Stimulated activated naive CD8-positive, alpha-beta T cell treated with anti-CD3 and anti-CD28 coated beads, Interleukin-15, Interleukin-2, amounts not matched to agents 100 ng/mL and 50 ng/mL, for 24 hours (primary cell): Measurements from ENCODE around the gene BACE2.
"Not testable (repeated sequence)": the region's sequence is repeated elsewhere in the genome, so short reads cannot be mapped to it uniquely, and the experiment has no call there.

ENCODE experiments used
- H3K27ac Mint-ChIP-seq: one replicate; pipeline ENCODE4 v1.8.0; 2021; ENCODE audit warnings: mild to moderate bottlenecking, mixed read lengths
- H3K27me3 Mint-ChIP-seq: one replicate; pipeline ENCODE4 v1.8.0; 2021; ENCODE audit warnings: mixed read lengths
- H3K36me3 Mint-ChIP-seq: one replicate; pipeline ENCODE4 v1.8.0; 2021; ENCODE audit warnings: low read depth, mixed read lengths
- H3K4me1 Mint-ChIP-seq: one replicate; pipeline ENCODE4 v1.8.0; 2021; ENCODE audit warnings: low read depth, mixed read lengths
- H3K4me3 Mint-ChIP-seq: one replicate; pipeline ENCODE4 v1.8.0; 2021; ENCODE audit warnings: mild to moderate bottlenecking, mixed read lengths
- H3K9me3 Mint-ChIP-seq: one replicate; pipeline ENCODE4 v1.8.0; 2021; ENCODE audit warnings: mixed read lengths

BACE2 gene

GRCh38 chr21:41307219-41307618, 139.3 kb downstream of the BACE2 start:
- Mint-ChIP-seq H3K36me3 (no peaks in the 10 kb centered on the region), H3K27ac (no peak overlapping the region), H3K4me3 (no peak overlapping the region), H3K4me1 (no peaks in the 10 kb centered on the region), H3K9me3 (no peaks in the 10 kb centered on the region), H3K27me3 (peaks cover 9% of the 10 kb centered on the region)

GRCh38 chr21:41313285-41314164, 145.6 kb downstream of the BACE2 start:
- not testable (repeated sequence) for H3K4me3 Mint-ChIP-seq, H3K9me3 Mint-ChIP-seq, H3K27ac Mint-ChIP-seq, H3K4me1 Mint-ChIP-seq, H3K36me3 Mint-ChIP-seq
- peaks cover 43% of the 10 kb centered on the region for H3K27me3 Mint-ChIP-seq

GRCh38 chr21:41315726-41316125, 147.8 kb downstream of the BACE2 start:
- peaks cover 4% of the 10 kb centered on the region for H3K4me1 Mint-ChIP-seq
- peaks cover 36% of the 10 kb centered on the region for H3K27me3 Mint-ChIP-seq

GRCh38 chr21:41316200-41317062, 148.5 kb downstream of the BACE2 start, which contains the start of gene FAM3B:
TSS of gene FAM3B (plus strand) at chr21:41316801. CDS start at chr21:41316880, 79 bp downstream.
- no peaks in the 10 kb centered on the region for H3K9me3 Mint-ChIP-seq
- H3K4me1 Mint-ChIP-seq = peaks cover 5% of the 10 kb centered on the region
- no peaks in the 10 kb centered on the region for H3K36me3 Mint-ChIP-seq
- H3K27ac Mint-ChIP-seq = no peak within 1 kb of the TSS
- H3K4me3 Mint-ChIP-seq = no peak within 1 kb of the TSS
- peaks cover 36% of the 10 kb centered on the region for H3K27me3 Mint-ChIP-seq

More at GRCh38 chr21:41315726-41316125, 147.8 kb downstream of the BACE2 start:
- H3K27ac Mint-ChIP-seq = no peak overlapping the region
- no peaks in the 10 kb centered on the region for H3K36me3 Mint-ChIP-seq
- no peak overlapping the region for H3K4me3 Mint-ChIP-seq
- no peaks in the 10 kb centered on the region for H3K9me3 Mint-ChIP-seq

- H3K27ac Mint-ChIP-seq = no peak overlapping the region
- H3K9me3 Mint-ChIP-seq = no peaks in the 10 kb centered on the region
- H3K4me1 Mint-ChIP-seq = peaks cover 11% of the 10 kb centered on the region
- H3K36me3 Mint-ChIP-seq = no peaks in the 10 kb centered on the region
- H3K4me3 Mint-ChIP-seq = no peak overlapping the region
- H3K27me3 Mint-ChIP-seq = peaks cover 40% of the 10 kb centered on the region
These were observed 149.1 kb downstream of the BACE2 start for GRCh38 chr21:41317063-41317392.

GRCh38 chr21:41317458-41317857, 149.5 kb downstream of the BACE2 start:
- H3K4me1 Mint-ChIP-seq = peaks cover 11% of the 10 kb centered on the region
- no peak overlapping the region for H3K27ac Mint-ChIP-seq
- peaks cover 40% of the 10 kb centered on the region for H3K27me3 Mint-ChIP-seq
- no peak overlapping the region for H3K4me3 Mint-ChIP-seq
- H3K9me3 Mint-ChIP-seq = no peaks in the 10 kb centered on the region
- no peaks in the 10 kb centered on the region for H3K36me3 Mint-ChIP-seq

GRCh38 chr21:41318218-41318617, 150.3 kb downstream of the BACE2 start:
- Mint-ChIP-seq H3K4me3 (no peak overlapping the region), H3K4me1 (peaks cover 11% of the 10 kb centered on the region), H3K9me3 (no peaks in the 10 kb centered on the region), H3K27me3 (peaks cover 40% of the 10 kb centered on the region), H3K36me3 (no peaks in the 10 kb centered on the region), H3K27ac (no peak overlapping the region)

- Mint-ChIP-seq H3K27me3 (peaks cover 40% of the 10 kb centered on the region), H3K9me3 (no peaks in the 10 kb centered on the region), H3K36me3 (no peaks in the 10 kb centered on the region), H3K4me1 (peaks cover 11% of the 10 kb centered on the region), H3K27ac (no peak overlapping the region), H3K4me3 (no peak overlapping the region)
These were observed 151.3 kb downstream of the BACE2 start for GRCh38 chr21:41319273-41319672.

GRCh38 chr21:41321211-41321907, 153.4 kb downstream of the BACE2 start:
- no peaks in the 10 kb centered on the region for H3K9me3 Mint-ChIP-seq
- H3K36me3 Mint-ChIP-seq = no peaks in the 10 kb centered on the region
- peaks cover 20% of the 10 kb centered on the region for H3K27me3 Mint-ChIP-seq
- H3K4me3 Mint-ChIP-seq = no peak overlapping the region
- no peak overlapping the region for H3K27ac Mint-ChIP-seq
- peaks cover 11% of the 10 kb centered on the region for H3K4me1 Mint-ChIP-seq

- Mint-ChIP-seq H3K4me3 (no peak overlapping the region), H3K27me3 (peaks cover 20% of the 10 kb centered on the region), H3K9me3 (no peaks in the 10 kb centered on the region), H3K4me1 (peaks cover 11% of the 10 kb centered on the region), H3K27ac (no peak overlapping the region), H3K36me3 (no peaks in the 10 kb centered on the region)
These were observed 154.0 kb downstream of the BACE2 start for GRCh38 chr21:41321908-41322495.

- H3K27me3 Mint-ChIP-seq = peaks cover 14% of the 10 kb centered on the region
- H3K4me3 Mint-ChIP-seq = no peak overlapping the region
- H3K9me3 Mint-ChIP-seq = no peaks in the 10 kb centered on the region
- no peak overlapping the region for H3K27ac Mint-ChIP-seq
- peaks cover 7% of the 10 kb centered on the region for H3K4me1 Mint-ChIP-seq
- no peaks in the 10 kb centered on the region for H3K36me3 Mint-ChIP-seq
These were observed 154.8 kb downstream of the BACE2 start for GRCh38 chr21:41322496-41323382.

GRCh38 chr21:41325138-41325912, 157.4 kb downstream of the BACE2 start:
- Mint-ChIP-seq H3K36me3 (no peaks in the 10 kb centered on the region), H3K4me1 (peaks cover 7% of the 10 kb centered on the region), H3K4me3 (no peak overlapping the region), H3K9me3 (no peaks in the 10 kb centered on the region), H3K27me3 (peaks cover 4% of the 10 kb centered on the region), H3K27ac (no peak overlapping the region)

GRCh38 chr21:41326414-41327080, 158.6 kb downstream of the BACE2 start:
- Mint-ChIP-seq H3K36me3 (no peaks in the 10 kb centered on the region), H3K27me3 (peaks cover 4% of the 10 kb centered on the region), H3K4me3 (no peak overlapping the region), H3K27ac (no peak overlapping the region), H3K4me1 (peaks cover 4% of the 10 kb centered on the region), H3K9me3 (no peaks in the 10 kb centered on the region)
